ENCODE results near the gene C1orf87. TPM values are rescaled to one million over a fixed set of nuclear protein-coding genes. Genes with fewer than 3 reads are reported as not detected.

C1orf87 gene
- total and polyA plus RNA-seq, 2 donors (not counting 1 experiment from before 2014, with no cell fraction given) = 0.10 to 0.50 TPM

DNA sequence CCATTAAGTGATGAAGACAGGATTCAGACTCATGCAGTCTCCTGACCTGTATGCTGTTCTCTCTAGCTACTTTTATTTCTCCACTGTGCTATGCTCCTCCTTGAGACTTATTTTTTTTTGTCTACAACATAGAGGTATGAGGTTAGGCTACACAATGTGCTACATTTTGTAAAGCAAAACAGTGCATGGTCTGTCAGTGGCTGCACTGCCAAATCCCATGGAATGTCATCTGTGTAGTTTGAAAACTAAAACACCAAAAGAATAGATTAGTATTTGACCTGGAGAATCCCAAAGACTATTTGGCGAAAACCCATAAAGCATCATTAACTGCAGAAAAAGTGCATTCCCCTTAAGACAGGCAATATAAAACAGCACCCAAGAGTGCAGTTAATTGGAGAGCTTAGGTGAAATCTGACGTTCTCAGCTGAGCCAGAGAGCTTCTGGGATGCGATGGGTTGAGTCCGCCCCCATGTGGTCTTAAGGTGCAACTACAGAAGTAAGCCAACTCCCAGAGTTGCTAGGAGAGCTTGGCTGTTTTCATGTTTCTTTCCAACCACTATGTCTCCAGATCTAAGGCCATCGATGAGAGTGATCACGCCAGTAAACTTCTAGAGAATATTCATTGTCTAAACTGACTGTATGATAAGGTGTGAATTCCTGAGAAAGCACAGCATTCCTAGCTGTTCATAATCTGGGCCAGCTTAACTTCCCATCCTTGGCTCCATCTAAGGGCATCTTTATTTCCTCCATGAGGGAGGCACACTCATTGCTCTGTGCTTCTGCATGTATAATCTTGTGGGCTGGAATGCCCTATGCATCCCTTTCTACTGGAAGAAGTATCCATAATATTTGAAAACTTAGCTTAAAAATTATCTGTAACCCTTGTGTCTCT is 126.3 kb downstream of the C1orf87 start:
- Histone ChIP-seq H3K9me3 (ENCODE audit: control insufficient read depth, insufficient read depth, low read depth, low read length) (no peaks in the 10 kb centered on the region), H3K9ac (ENCODE audit: insufficient read depth, low read length) (no peak overlapping the region), H3K4me3 (replicated peaks in 1 of 4; ENCODE audit: control extremely low read depth in 1 of 4, insufficient read depth in 1 of 4, low read depth in 3 of 4, low read length in 4 of 4) (no peak overlapping the region), H3K36me3 (ENCODE audit: control insufficient read depth, insufficient read depth, low read length) (no peaks in the 10 kb centered on the region), H2AFZ (ENCODE audit: low read length) (no peak overlapping the region), H3K27ac (ENCODE audit: insufficient read depth, low read length) (no peak overlapping the region), H3K79me2 (ENCODE audit: control insufficient read depth, insufficient read depth, low read length) (no peaks in the 10 kb centered on the region), H4K20me1 (ENCODE audit: control insufficient read depth, extremely low read depth, insufficient read depth, low read length) (no peaks in the 10 kb centered on the region), H3K4me1 (ENCODE audit: control insufficient read depth, extremely low read depth, insufficient read depth, low read length) (peaks cover 3% of the 10 kb centered on the region), H3K4me2 (ENCODE audit: extremely low read depth, insufficient read depth, low read length) (no peak overlapping the region), H3K27me3 (ENCODE audit: control insufficient read depth, insufficient read depth, low read length) (no peaks in the 10 kb centered on the region)
- DNase-seq (ENCODE audit: low read depth in 2 of 2) = peak; percentile 50 to 75
- TF ChIP-seq EZH2 (IDR thresholded peaks at IDR 0.05; ENCODE audit: low read length, missing control alignments) = no peak
- TF ChIP-seq, protein P1, sequence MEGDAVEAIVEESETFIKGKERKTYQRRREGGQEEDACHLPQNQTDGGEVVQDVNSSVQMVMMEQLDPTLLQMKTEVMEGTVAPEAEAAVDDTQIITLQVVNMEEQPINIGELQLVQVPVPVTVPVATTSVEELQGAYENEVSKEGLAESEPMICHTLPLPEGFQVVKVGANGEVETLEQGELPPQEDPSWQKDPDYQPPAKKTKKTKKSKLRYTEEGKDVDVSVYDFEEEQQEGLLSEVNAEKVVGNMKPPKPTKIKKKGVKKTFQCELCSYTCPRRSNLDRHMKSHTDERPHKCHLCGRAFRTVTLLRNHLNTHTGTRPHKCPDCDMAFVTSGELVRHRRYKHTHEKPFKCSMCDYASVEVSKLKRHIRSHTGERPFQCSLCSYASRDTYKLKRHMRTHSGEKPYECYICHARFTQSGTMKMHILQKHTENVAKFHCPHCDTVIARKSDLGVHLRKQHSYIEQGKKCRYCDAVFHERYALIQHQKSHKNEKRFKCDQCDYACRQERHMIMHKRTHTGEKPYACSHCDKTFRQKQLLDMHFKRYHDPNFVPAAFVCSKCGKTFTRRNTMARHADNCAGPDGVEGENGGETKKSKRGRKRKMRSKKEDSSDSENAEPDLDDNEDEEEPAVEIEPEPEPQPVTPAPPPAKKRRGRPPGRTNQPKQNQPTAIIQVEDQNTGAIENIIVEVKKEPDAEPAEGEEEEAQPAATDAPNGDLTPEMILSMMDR (conservative IDR thresholded peaks at IDR 0.05 in 1 of 2, IDR thresholded peaks at IDR 0.05 in 1 of 2; ENCODE audit: low read depth in 1 of 2, low read length in 2 of 2) = peak; percentile 95 to 99

DNA sequence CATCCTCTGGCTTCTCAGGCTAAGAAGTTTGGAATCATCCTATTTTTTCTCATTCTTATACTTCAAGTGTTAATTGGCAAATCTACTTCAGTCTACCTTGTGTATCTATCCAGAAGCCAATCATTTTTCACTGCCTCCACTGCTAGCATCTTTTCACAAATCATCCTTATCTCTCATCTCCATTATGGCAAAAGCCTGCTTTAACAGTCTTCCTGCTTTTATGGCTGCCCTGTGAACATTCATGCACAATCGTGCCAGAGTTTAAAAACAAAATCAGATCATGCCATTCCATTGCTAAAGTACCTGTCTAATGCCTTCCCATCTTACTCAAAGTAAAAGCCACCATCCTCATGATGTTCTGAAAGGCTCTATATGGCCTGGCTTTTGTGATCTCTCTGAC is 127.8 kb downstream of the C1orf87 start:
- Histone ChIP-seq H3K9me3 (ENCODE audit: control insufficient read depth, insufficient read depth, low read depth, low read length) (no peaks in the 10 kb centered on the region), H3K27ac (ENCODE audit: insufficient read depth, low read length) (no peak overlapping the region), H4K20me1 (ENCODE audit: control insufficient read depth, extremely low read depth, insufficient read depth, low read length) (no peaks in the 10 kb centered on the region), H3K4me1 (ENCODE audit: control insufficient read depth, extremely low read depth, insufficient read depth, low read length) (no peaks in the 10 kb centered on the region), H3K9ac (ENCODE audit: insufficient read depth, low read length) (no peak overlapping the region), H3K79me2 (ENCODE audit: control insufficient read depth, insufficient read depth, low read length) (no peaks in the 10 kb centered on the region), H3K27me3 (ENCODE audit: control insufficient read depth, insufficient read depth, low read length) (no peaks in the 10 kb centered on the region), H3K4me2 (ENCODE audit: extremely low read depth, insufficient read depth, low read length) (no peak overlapping the region), H3K36me3 (ENCODE audit: control insufficient read depth, insufficient read depth, low read length) (no peaks in the 10 kb centered on the region), H3K4me3 (replicated peaks in 1 of 4; ENCODE audit: control extremely low read depth in 1 of 4, insufficient read depth in 1 of 4, low read depth in 3 of 4, low read length in 4 of 4) (no peak overlapping the region), H2AFZ (ENCODE audit: low read length) (no peak overlapping the region)
- TF ChIP-seq EZH2 (IDR thresholded peaks at IDR 0.05; ENCODE audit: low read length, missing control alignments) = no peak
- TF ChIP-seq, protein P1 (conservative IDR thresholded peaks at IDR 0.05 in 1 of 2, IDR thresholded peaks at IDR 0.05 in 1 of 2; ENCODE audit: low read depth in 1 of 2, low read length in 2 of 2) = no peak
- no peak for DNase-seq (ENCODE audit: low read depth in 2 of 2)

Other genes starting within 250 kb of the C1orf87 start
- under 0.01 and 0.17 TPM in 2 replicates for gene CYP2J2, start 147.0 kb downstream of the C1orf87 start, total RNA-seq
- 0.03 and 0.07 TPM in 2 replicates for gene CYP2J2, start 147.0 kb downstream of the C1orf87 start, polyA plus RNA-seq

Measured in fibroblast of lung (primary cell).